GM12873 (cell line): ENCODE data around the gene ACADVL.

Experiments used
- TF ChIP-seq, protein P1 (sequence below): IDR thresholded peaks from 2 replicates; pipeline ENCODE4 v1.5.1; 2012; ENCODE audit warnings: low read depth, mild to moderate bottlenecking, moderate library complexity, low read length, control low read depth; ENCODE audit not compliant: insufficient read depth; ENCODE audit errors: missing control alignments

The ACADVL gene

GRCh38 chr17:7235693-7236665 lies 16.2 kb downstream of the ACADVL start:
- TF ChIP-seq, protein P1, sequence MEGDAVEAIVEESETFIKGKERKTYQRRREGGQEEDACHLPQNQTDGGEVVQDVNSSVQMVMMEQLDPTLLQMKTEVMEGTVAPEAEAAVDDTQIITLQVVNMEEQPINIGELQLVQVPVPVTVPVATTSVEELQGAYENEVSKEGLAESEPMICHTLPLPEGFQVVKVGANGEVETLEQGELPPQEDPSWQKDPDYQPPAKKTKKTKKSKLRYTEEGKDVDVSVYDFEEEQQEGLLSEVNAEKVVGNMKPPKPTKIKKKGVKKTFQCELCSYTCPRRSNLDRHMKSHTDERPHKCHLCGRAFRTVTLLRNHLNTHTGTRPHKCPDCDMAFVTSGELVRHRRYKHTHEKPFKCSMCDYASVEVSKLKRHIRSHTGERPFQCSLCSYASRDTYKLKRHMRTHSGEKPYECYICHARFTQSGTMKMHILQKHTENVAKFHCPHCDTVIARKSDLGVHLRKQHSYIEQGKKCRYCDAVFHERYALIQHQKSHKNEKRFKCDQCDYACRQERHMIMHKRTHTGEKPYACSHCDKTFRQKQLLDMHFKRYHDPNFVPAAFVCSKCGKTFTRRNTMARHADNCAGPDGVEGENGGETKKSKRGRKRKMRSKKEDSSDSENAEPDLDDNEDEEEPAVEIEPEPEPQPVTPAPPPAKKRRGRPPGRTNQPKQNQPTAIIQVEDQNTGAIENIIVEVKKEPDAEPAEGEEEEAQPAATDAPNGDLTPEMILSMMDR, result no peak

GRCh38 chr17:7236808-7237207 lies 17.1 kb downstream of the ACADVL start:
- TF ChIP-seq, protein P1, result no peak

DNA sequence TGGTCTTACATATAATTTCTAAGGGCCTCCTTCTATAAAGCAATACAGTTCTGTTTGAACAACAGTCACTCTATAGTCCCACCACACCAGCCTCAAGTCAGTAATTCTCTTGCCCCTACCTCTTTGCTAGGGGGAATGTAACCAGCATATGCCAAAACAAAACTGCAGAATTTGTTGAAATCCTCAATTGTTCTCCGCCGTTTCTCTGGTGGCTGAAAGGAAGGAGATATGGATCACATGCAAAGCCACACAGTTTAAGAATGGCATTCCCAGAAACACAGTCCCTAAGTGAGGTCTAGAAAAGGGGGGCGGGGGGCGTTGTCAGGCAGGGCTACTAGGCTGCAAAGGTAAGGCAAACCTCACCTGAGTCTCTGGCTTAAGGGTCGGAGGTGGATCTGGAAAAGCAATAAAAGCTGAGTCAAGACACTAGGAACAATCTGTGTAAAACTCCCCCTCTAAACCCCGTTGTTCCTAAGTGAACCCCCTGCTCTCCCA lies 17.6 kb downstream of the ACADVL start:
- TF ChIP-seq, protein P1, result no peak

GRCh38 chr17:7237761-7238419 lies 18.2 kb downstream of the ACADVL start:
- TF ChIP-seq, protein P1, result no peak

- TF ChIP-seq, protein P1, result no peak
These were observed 18.8 kb downstream of the ACADVL start for GRCh38 chr17:7238420-7239090.

GRCh38 chr17:7239091-7240027 lies 19.6 kb downstream of the ACADVL start, which contains the start of gene PHF23:
Gene PHF23 (minus strand): TSS chr17:7239457. CDS start chr17:7239279, 178 bp downstream.
- TF ChIP-seq, protein P1, result no peak
